Epidermal melanocyte (primary cell): ENCODE data around the gene PRTN3.
A peak's percentile ranks its signal among the peaks of the same experiment; 100 is the strongest.
"Not testable (repeated sequence)": the region's sequence is repeated elsewhere in the genome, so short reads cannot be mapped to it uniquely, and the experiment has no call there.

Experiments used
- DNase-seq: peaks from one replicate; pipeline ENCODE4 v3.0.0; 2011; ENCODE audit warnings: low spot score; ENCODE audit not compliant: insufficient read length

PRTN3 gene

GRCh38 chr19:862581-863314 lies 21.9 kb downstream of the PRTN3 start:
- DNase-seq = peak; percentile 64

- DNase-seq = no peak
Observed at GRCh38 chr19:863315-863620, 22.5 kb downstream of the PRTN3 start.

- no peak for DNase-seq
Observed at GRCh38 chr19:866769-867300, 26.0 kb downstream of the PRTN3 start.

- no peak for DNase-seq
Observed at GRCh38 chr19:867301-867793, 26.5 kb downstream of the PRTN3 start.

- DNase-seq = no peak
Observed at GRCh38 chr19:867855-868457, 27.2 kb downstream of the PRTN3 start.

- DNase-seq = no peak
Observed at GRCh38 chr19:868458-869244, 27.9 kb downstream of the PRTN3 start.

GRCh38 chr19:869245-870177 lies 28.7 kb downstream of the PRTN3 start:
- peak; percentile 96 for DNase-seq

- DNase-seq = no peak
Observed at GRCh38 chr19:870314-870713, 29.5 kb downstream of the PRTN3 start.

GRCh38 chr19:870963-871401 lies 30.2 kb downstream of the PRTN3 start:
- DNase-seq = no peak

- no peak for DNase-seq
Observed at GRCh38 chr19:871446-872265, 30.9 kb downstream of the PRTN3 start.

GRCh38 chr19:872266-872951 lies 31.6 kb downstream of the PRTN3 start:
- peak; percentile 61 for DNase-seq

GRCh38 chr19:873084-873483 lies 32.3 kb downstream of the PRTN3 start:
- DNase-seq = peak; percentile 42

- DNase-seq = no peak
Observed at GRCh38 chr19:873561-874041, 32.8 kb downstream of the PRTN3 start.

GRCh38 chr19:875265-875879 lies 34.6 kb downstream of the PRTN3 start:
- DNase-seq = no peak

GRCh38 chr19:876089-876488 lies 35.3 kb downstream of the PRTN3 start:
- no peak for DNase-seq

GRCh38 chr19:876780-877314 lies 36.0 kb downstream of the PRTN3 start:
- DNase-seq = no peak

- DNase-seq = not testable (repeated sequence)
Observed at GRCh38 chr19:877992-878660, 37.3 kb downstream of the PRTN3 start.
